HepG2 (cell line): ENCODE measurements around the gene CLEC20A. TPM values are rescaled to one million over a fixed set of nuclear protein-coding genes. Genes with fewer than 3 reads are reported as not detected.

Experiments used
- ADNP ChIP-seq: sonication (generic); formaldehyde crosslinking; IDR thresholded peaks from 2 replicates; pipeline ENCODE4 v1.4.0; 2020; ENCODE audit warnings: missing genetic modification reagents
- CBX2 ChIP-seq, 2 experiments: fragments of 200-600 bp in 1 of 2; sonication (generic); formaldehyde crosslinking in 1 of 2; IDR thresholded peaks; 2 replicates each; pipeline versions ENCODE4 v1.7.0 to v1.8.1; 2018 to 2022; ENCODE audit warnings: low read depth in 2 of 2, low read length in 1 of 2, mild to moderate bottlenecking in 1 of 2, missing genetic modification reagents in 1 of 2
- CREBL2 ChIP-seq: sonication (generic); formaldehyde crosslinking; IDR thresholded peaks from 2 replicates; pipeline ENCODE4 v1.8.1; 2023; ENCODE audit warnings: missing genetic modification reagents, mild to moderate bottlenecking, borderline replicate concordance
- KLF9 ChIP-seq: IDR thresholded peaks from 2 replicates; pipeline ENCODE4 v1.6.1; 2016; ENCODE audit warnings: low read depth
- RFX3 ChIP-seq: IDR thresholded peaks from 2 replicates; pipeline ENCODE4 v1.6.1; 2016; ENCODE audit warnings: missing biosample characterization, missing genetic modification reagents
- RFX5 ChIP-seq: IDR thresholded peaks from 2 replicates; pipeline ENCODE4 v1.6.1; 2011; ENCODE audit warnings: low read depth, low read length, improper control_type of control experiment
- SALL2 ChIP-seq: sonication (generic); formaldehyde crosslinking; IDR thresholded peaks from 2 replicates; pipeline ENCODE4 v1.8.1; 2023; ENCODE audit warnings: mild to moderate bottlenecking, missing genetic modification reagents, inconsistent platforms
- SIX1 ChIP-seq: sonication (generic); formaldehyde crosslinking; IDR thresholded peaks from 2 replicates; pipeline ENCODE4 v1.4.0; 2020; ENCODE audit warnings: missing genetic modification reagents, borderline replicate concordance
- SUZ12 ChIP-seq: fragments of 150-350 bp; IDR thresholded peaks from 2 replicates; pipeline ENCODE4 v1.6.1; 2014; ENCODE audit warnings: low read depth, low read length
- ZBTB38 ChIP-seq: sonication (generic); formaldehyde crosslinking; IDR thresholded peaks from 2 replicates; pipeline ENCODE4 v1.5.1; 2020; ENCODE audit warnings: mild to moderate bottlenecking, missing genetic modification reagents
- ZKSCAN1 ChIP-seq: fragments of 150-350 bp; IDR thresholded peaks from 2 replicates; pipeline ENCODE4 v1.6.1; 2014; ENCODE audit warnings: low read length
- ZNF138 ChIP-seq: sonication (generic); formaldehyde crosslinking; IDR thresholded peaks from 2 replicates; pipeline ENCODE4 v1.5.0; 2020; ENCODE audit warnings: mild to moderate bottlenecking, low read depth, missing genetic modification reagents
- ZNF614 ChIP-seq: IDR thresholded peaks from 2 replicates; pipeline ENCODE4 v1.6.1; 2018; ENCODE audit warnings: missing biosample characterization, missing genetic modification reagents, inconsistent platforms, borderline replicate concordance
- ZNF713 ChIP-seq: sonication (generic); formaldehyde crosslinking; IDR thresholded peaks from 2 replicates; pipeline ENCODE4 v1.4.0; 2020; ENCODE audit warnings: mild to moderate bottlenecking, missing genetic modification reagents
- polyA plus RNA-seq, 8 experiments: library from polyadenylated mRNA; depleted of rRNA in 3 of 8; stranded (reverse) in 7 of 8; unstranded in 1 of 8; fragments of >200 nt; fragmentation: Illumina TruSeq in 4 of 8; extraction: Trizol in 4 of 8; gene quantifications; 2 replicates each; pipeline versions ENCODE4 v1.2.1 to v1.2.3, GENCODE V29; 2011 to 2016; ENCODE audit warnings: low read depth in 4 of 8, missing spikeins in 1 of 8, mixed read lengths in 1 of 8; ENCODE audit not compliant: insufficient read depth in 1 of 8
- total RNA-seq, 5 experiments: library from RNA; depleted of rRNA; stranded (reverse); fragments of >200 nt; fragmentation: Illumina TruSeq; extraction: Trizol; gene quantifications; 2 replicates each; pipeline ENCODE4 v1.2.3, GENCODE V29; 2016; ENCODE audit warnings: low read depth in 1 of 5
- TF ChIP-seq, protein P1 (sequence below): IDR thresholded peaks from 2 replicates; pipeline ENCODE4 v1.6.1; 2016; ENCODE audit warnings: control low read depth
- TF ChIP-seq, protein P2 (sequence below): sonication (generic); formaldehyde crosslinking; IDR thresholded peaks from 2 replicates; pipeline ENCODE4 v1.9.0; 2021; ENCODE audit warnings: mild to moderate bottlenecking, missing genetic modification reagents
- TF ChIP-seq, protein P3 (sequence below): sonication (generic); formaldehyde crosslinking; IDR thresholded peaks from 2 replicates; pipeline ENCODE4 v1.8.0; 2022; ENCODE audit warnings: mild to moderate bottlenecking, missing genetic modification reagents, borderline replicate concordance
- TF ChIP-seq, protein P4 (sequence below): sonication (generic); formaldehyde crosslinking; IDR thresholded peaks from 2 replicates; pipeline ENCODE4 v1.5.1; 2020; ENCODE audit warnings: missing genetic modification reagents, mild to moderate bottlenecking, borderline replicate concordance

CLEC20A gene
- total and polyA plus RNA-seq, 2 of the 13 experiments (the other 11 are each of a cell fraction or from before 2014, with no cell fraction given): not detected

- TF ChIP-seq, protein P1, sequence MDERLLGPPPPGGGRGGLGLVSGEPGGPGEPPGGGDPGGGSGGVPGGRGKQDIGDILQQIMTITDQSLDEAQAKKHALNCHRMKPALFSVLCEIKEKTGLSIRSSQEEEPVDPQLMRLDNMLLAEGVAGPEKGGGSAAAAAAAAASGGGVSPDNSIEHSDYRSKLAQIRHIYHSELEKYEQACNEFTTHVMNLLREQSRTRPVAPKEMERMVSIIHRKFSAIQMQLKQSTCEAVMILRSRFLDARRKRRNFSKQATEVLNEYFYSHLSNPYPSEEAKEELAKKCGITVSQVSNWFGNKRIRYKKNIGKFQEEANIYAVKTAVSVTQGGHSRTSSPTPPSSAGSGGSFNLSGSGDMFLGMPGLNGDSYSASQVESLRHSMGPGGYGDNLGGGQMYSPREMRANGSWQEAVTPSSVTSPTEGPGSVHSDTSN (CRISPR knock-in tag): no peak
- TF ChIP-seq KLF9 (CRISPR knock-in tag) (no peak), ZNF614 (CRISPR knock-in tag) (no peak), CBX2 (IDR thresholded peaks at IDR 0.05; ENCODE audit: low read depth, low read length) (no peak), CBX2 (CRISPR knock-in tag; IDR thresholded peaks at IDR 0.05; ENCODE audit: low read depth) (no peak), RFX5 (no peak), CREBL2 (CRISPR knock-in tag) (no peak), SUZ12 (no peak), ZKSCAN1 (no peak), ZNF713 (CRISPR knock-in tag) (no peak), SALL2 (CRISPR knock-in tag) (no peak), RFX3 (CRISPR knock-in tag) (no peak), ZBTB38 (CRISPR knock-in tag) (no peak), SIX1 (CRISPR knock-in tag) (no peak), ZNF138 (CRISPR knock-in tag) (no peak), ADNP (CRISPR knock-in tag) (no peak)
- TF ChIP-seq, protein P2, sequence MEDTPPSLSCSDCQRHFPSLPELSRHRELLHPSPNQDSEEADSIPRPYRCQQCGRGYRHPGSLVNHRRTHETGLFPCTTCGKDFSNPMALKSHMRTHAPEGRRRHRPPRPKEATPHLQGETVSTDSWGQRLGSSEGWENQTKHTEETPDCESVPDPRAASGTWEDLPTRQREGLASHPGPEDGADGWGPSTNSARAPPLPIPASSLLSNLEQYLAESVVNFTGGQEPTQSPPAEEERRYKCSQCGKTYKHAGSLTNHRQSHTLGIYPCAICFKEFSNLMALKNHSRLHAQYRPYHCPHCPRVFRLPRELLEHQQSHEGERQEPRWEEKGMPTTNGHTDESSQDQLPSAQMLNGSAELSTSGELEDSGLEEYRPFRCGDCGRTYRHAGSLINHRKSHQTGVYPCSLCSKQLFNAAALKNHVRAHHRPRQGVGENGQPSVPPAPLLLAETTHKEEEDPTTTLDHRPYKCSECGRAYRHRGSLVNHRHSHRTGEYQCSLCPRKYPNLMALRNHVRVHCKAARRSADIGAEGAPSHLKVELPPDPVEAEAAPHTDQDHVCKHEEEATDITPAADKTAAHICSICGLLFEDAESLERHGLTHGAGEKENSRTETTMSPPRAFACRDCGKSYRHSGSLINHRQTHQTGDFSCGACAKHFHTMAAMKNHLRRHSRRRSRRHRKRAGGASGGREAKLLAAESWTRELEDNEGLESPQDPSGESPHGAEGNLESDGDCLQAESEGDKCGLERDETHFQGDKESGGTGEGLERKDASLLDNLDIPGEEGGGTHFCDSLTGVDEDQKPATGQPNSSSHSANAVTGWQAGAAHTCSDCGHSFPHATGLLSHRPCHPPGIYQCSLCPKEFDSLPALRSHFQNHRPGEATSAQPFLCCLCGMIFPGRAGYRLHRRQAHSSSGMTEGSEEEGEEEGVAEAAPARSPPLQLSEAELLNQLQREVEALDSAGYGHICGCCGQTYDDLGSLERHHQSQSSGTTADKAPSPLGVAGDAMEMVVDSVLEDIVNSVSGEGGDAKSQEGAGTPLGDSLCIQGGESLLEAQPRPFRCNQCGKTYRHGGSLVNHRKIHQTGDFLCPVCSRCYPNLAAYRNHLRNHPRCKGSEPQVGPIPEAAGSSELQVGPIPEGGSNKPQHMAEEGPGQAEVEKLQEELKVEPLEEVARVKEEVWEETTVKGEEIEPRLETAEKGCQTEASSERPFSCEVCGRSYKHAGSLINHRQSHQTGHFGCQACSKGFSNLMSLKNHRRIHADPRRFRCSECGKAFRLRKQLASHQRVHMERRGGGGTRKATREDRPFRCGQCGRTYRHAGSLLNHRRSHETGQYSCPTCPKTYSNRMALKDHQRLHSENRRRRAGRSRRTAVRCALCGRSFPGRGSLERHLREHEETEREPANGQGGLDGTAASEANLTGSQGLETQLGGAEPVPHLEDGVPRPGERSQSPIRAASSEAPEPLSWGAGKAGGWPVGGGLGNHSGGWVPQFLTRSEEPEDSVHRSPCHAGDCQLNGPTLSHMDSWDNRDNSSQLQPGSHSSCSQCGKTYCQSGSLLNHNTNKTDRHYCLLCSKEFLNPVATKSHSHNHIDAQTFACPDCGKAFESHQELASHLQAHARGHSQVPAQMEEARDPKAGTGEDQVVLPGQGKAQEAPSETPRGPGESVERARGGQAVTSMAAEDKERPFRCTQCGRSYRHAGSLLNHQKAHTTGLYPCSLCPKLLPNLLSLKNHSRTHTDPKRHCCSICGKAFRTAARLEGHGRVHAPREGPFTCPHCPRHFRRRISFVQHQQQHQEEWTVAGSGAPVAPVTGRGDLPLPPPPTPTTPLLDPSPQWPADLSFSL (CRISPR knock-in tag): no peak
- TF ChIP-seq, protein P3, sequence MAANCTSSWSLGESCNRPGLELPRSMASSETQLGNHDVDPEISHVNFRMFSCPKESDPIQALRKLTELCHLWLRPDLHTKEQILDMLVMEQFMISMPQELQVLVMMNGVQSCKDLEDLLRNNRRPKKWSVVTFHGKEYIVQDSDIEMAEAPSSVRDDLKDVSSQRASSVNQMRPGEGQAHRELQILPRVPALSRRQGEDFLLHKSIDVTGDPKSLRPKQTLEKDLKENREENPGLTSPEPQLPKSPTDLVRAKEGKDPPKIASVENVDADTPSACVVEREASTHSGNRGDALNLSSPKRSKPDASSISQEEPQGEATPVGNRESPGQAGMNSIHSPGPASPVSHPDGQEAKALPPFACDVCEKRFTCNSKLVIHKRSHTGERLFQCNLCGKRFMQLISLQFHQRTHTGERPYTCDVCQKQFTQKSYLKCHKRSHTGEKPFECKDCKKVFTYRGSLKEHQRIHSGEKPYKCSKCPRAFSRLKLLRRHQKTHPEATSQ: no peak; the same call in 1 of the 2 replicates
- TF ChIP-seq, protein P4, sequence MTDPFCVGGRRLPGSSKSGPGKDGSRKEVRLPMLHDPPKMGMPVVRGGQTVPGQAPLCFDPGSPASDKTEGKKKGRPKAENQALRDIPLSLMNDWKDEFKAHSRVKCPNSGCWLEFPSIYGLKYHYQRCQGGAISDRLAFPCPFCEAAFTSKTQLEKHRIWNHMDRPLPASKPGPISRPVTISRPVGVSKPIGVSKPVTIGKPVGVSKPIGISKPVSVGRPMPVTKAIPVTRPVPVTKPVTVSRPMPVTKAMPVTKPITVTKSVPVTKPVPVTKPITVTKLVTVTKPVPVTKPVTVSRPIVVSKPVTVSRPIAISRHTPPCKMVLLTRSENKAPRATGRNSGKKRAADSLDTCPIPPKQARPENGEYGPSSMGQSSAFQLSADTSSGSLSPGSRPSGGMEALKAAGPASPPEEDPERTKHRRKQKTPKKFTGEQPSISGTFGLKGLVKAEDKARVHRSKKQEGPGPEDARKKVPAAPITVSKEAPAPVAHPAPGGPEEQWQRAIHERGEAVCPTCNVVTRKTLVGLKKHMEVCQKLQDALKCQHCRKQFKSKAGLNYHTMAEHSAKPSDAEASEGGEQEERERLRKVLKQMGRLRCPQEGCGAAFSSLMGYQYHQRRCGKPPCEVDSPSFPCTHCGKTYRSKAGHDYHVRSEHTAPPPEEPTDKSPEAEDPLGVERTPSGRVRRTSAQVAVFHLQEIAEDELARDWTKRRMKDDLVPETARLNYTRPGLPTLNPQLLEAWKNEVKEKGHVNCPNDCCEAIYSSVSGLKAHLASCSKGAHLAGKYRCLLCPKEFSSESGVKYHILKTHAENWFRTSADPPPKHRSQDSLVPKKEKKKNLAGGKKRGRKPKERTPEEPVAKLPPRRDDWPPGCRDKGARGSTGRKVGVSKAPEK (CRISPR knock-in tag): no peak
Observed at GRCh38 chr1:178542554-178543289, 46.0 kb upstream of the CLEC20A start (continued).
